CD4-positive, alpha-beta T cell treated with Interleukin-4 for 4 hours (primary cell): ENCODE results near the gene CLEC16A.

Source experiments
- DNase-seq: peaks from one replicate; pipeline ENCODE4 v3.0.0-alpha.2; 2020

CLEC16A gene

GRCh38 chr16:11183951-11184350, 239.6 kb downstream of the CLEC16A start:
- DNase-seq = no peak

GRCh38 chr16:11187522-11188023, 243.2 kb downstream of the CLEC16A start:
- DNase-seq = no peak

GRCh38 chr16:11188801-11189740, 244.7 kb downstream of the CLEC16A start:
- DNase-seq = no peak

- no peak for DNase-seq
Measured at GRCh38 chr16:11190588-11191560, 246.5 kb downstream of the CLEC16A start.

GRCh38 chr16:11191665-11192064, 247.3 kb downstream of the CLEC16A start:
- no peak for DNase-seq

- no peak for DNase-seq
Measured at GRCh38 chr16:11193494-11193893, 249.1 kb downstream of the CLEC16A start.

- DNase-seq = no peak
Measured at GRCh38 chr16:11194913-11195312, 250.5 kb downstream of the CLEC16A start.

- no peak for DNase-seq
Measured at GRCh38 chr16:11196286-11196828, 252.0 kb downstream of the CLEC16A start.

GRCh38 chr16:11198375-11198774, 254.0 kb downstream of the CLEC16A start:
- no peak for DNase-seq

GRCh38 chr16:11198828-11199227, 254.5 kb downstream of the CLEC16A start:
- DNase-seq = no peak

- no peak for DNase-seq
Measured at GRCh38 chr16:11200592-11200991, 256.2 kb downstream of the CLEC16A start.

GRCh38 chr16:11201498-11202259, 257.3 kb downstream of the CLEC16A start:
- DNase-seq = no peak

GRCh38 chr16:11202260-11203091, 258.1 kb downstream of the CLEC16A start:
- DNase-seq = no peak

GRCh38 chr16:11203111-11203623, 258.8 kb downstream of the CLEC16A start:
- no peak for DNase-seq

GRCh38 chr16:11204513-11205047, 260.2 kb downstream of the CLEC16A start:
- no peak for DNase-seq

GRCh38 chr16:11205065-11205699, 260.8 kb downstream of the CLEC16A start:
- DNase-seq = no peak

- no peak for DNase-seq
Measured at GRCh38 chr16:11205754-11206581, 261.6 kb downstream of the CLEC16A start.

GRCh38 chr16:11207646-11208045, 263.3 kb downstream of the CLEC16A start:
- DNase-seq = no peak
